Hepatic stellate cell (primary cell): ENCODE measurements around the gene DLG2.

Experiments
- DNase-seq: peaks from one replicate; pipeline ENCODE4 v3.0.0; 2011; ENCODE audit warnings: low spot score

DLG2 gene

GRCh38 chr11:83715927-83716535, 1911.1 kb downstream of the DLG2 start:
- no peak for DNase-seq

GRCh38 chr11:83713708-83714107, 1913.4 kb downstream of the DLG2 start:
- no peak for DNase-seq

GRCh38 chr11:83711106-83711527, 1916.0 kb downstream of the DLG2 start:
- no peak for DNase-seq

- no peak for DNase-seq
These were observed 1917.7 kb downstream of the DLG2 start for GRCh38 chr11:83709434-83709833.

GRCh38 chr11:83706566-83706965, 1920.6 kb downstream of the DLG2 start:
- DNase-seq: no peak

- DNase-seq: no peak
These were observed 1924.3 kb downstream of the DLG2 start for GRCh38 chr11:83702796-83703195.

- no peak for DNase-seq
These were observed 1929.6 kb downstream of the DLG2 start for GRCh38 chr11:83697518-83697917.

GRCh38 chr11:83695046-83695445, 1932.1 kb downstream of the DLG2 start:
- DNase-seq: no peak

- DNase-seq: no peak
These were observed 1932.8 kb downstream of the DLG2 start for GRCh38 chr11:83694191-83694910.

GRCh38 chr11:83693306-83693992, 1933.7 kb downstream of the DLG2 start:
- no peak for DNase-seq

GRCh38 chr11:83692675-83693074, 1934.5 kb downstream of the DLG2 start:
- no peak for DNase-seq

- no peak for DNase-seq
These were observed 1935.6 kb downstream of the DLG2 start for GRCh38 chr11:83691451-83691950.

GRCh38 chr11:83689144-83689780, 1937.9 kb downstream of the DLG2 start:
- no peak for DNase-seq

- no peak for DNase-seq
These were observed 1939.4 kb downstream of the DLG2 start for GRCh38 chr11:83687787-83688186.

GRCh38 chr11:83685730-83686129, 1941.4 kb downstream of the DLG2 start:
- DNase-seq: no peak

- DNase-seq: no peak
These were observed 1943.1 kb downstream of the DLG2 start for GRCh38 chr11:83684071-83684470.

GRCh38 chr11:83682611-83682973, 1944.6 kb downstream of the DLG2 start:
- no peak for DNase-seq

- no peak for DNase-seq
These were observed 1945.1 kb downstream of the DLG2 start for GRCh38 chr11:83681906-83682610.

GRCh38 chr11:83681031-83681781, 1945.9 kb downstream of the DLG2 start:
- no peak for DNase-seq

GRCh38 chr11:83680321-83680720, 1946.8 kb downstream of the DLG2 start:
- DNase-seq: no peak
